ENCODE results near the gene ZNF680. TPM values are rescaled to one million over a fixed set of nuclear protein-coding genes. Genes with fewer than 3 reads are reported as not detected.

ZNF680 gene
- total RNA-seq, 1 donor from 2014 or later = 13.2 TPM

DNA sequence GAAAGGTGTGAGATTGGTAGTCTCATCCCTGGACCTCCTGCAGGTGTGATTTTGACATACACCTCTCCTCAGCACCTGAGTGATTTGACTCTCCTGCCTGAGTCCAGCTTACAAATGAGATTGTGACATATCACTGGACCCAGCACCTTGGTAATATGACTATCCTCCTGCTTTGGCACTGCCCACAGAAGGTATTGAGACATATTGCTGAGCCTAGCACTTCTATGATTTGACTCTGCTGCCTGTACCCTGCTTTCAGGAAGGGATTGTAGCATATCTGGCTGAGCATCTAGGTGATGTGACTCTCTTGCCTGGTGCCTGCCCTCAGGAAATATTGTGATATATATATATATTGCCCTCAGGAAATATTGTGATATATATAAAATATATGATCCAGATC is 43.5 kb upstream of the ZNF680 start:
- Mint-ChIP-seq H3K27ac (no peak overlapping the region), H3K27me3 (no peaks in the 10 kb centered on the region), H3K9me3 (ENCODE audit: low read depth) (peaks cover 59% of the 10 kb centered on the region), H3K4me3 (ENCODE audit: low read depth) (no peak overlapping the region), H3K4me1 (ENCODE audit: low read depth) (no peaks in the 10 kb centered on the region), H3K36me3 (ENCODE audit: insufficient read depth) (no peaks in the 10 kb centered on the region)
- DNase-seq (ENCODE audit: low spot score, unreplicated experiment) = no peak
- TF ChIP-seq, protein P1, sequence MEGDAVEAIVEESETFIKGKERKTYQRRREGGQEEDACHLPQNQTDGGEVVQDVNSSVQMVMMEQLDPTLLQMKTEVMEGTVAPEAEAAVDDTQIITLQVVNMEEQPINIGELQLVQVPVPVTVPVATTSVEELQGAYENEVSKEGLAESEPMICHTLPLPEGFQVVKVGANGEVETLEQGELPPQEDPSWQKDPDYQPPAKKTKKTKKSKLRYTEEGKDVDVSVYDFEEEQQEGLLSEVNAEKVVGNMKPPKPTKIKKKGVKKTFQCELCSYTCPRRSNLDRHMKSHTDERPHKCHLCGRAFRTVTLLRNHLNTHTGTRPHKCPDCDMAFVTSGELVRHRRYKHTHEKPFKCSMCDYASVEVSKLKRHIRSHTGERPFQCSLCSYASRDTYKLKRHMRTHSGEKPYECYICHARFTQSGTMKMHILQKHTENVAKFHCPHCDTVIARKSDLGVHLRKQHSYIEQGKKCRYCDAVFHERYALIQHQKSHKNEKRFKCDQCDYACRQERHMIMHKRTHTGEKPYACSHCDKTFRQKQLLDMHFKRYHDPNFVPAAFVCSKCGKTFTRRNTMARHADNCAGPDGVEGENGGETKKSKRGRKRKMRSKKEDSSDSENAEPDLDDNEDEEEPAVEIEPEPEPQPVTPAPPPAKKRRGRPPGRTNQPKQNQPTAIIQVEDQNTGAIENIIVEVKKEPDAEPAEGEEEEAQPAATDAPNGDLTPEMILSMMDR (IDR thresholded peaks at IDR 0.05; ENCODE audit: unreplicated experiment) = no peak

GRCh38 chr7:64603271-64603670 is 40.4 kb upstream of the ZNF680 start:
- TF ChIP-seq, protein P1 (IDR thresholded peaks at IDR 0.05; ENCODE audit: unreplicated experiment) = no peak
- Mint-ChIP-seq H3K4me1 (ENCODE audit: low read depth) (no peaks in the 10 kb centered on the region), H3K4me3 (ENCODE audit: low read depth) (no peak overlapping the region), H3K27ac (no peak overlapping the region), H3K27me3 (no peaks in the 10 kb centered on the region), H3K36me3 (ENCODE audit: insufficient read depth) (no peaks in the 10 kb centered on the region), H3K9me3 (ENCODE audit: low read depth) (peaks cover 63% of the 10 kb centered on the region)
- no peak for DNase-seq (ENCODE audit: low spot score, unreplicated experiment)

GRCh38 chr7:64602518-64602917 is 39.6 kb upstream of the ZNF680 start:
- DNase-seq (ENCODE audit: low spot score, unreplicated experiment) = no peak
- H3K4me1 Mint-ChIP-seq (ENCODE audit: low read depth) = no peaks in the 10 kb centered on the region
- H3K27me3 Mint-ChIP-seq = no peaks in the 10 kb centered on the region
- peaks cover 60% of the 10 kb centered on the region for H3K9me3 Mint-ChIP-seq (ENCODE audit: low read depth)
- H3K36me3 Mint-ChIP-seq (ENCODE audit: insufficient read depth) = no peaks in the 10 kb centered on the region
- TF ChIP-seq, protein P1 (IDR thresholded peaks at IDR 0.05; ENCODE audit: unreplicated experiment) = no peak
- H3K27ac Mint-ChIP-seq = no peak overlapping the region
- no peak overlapping the region for H3K4me3 Mint-ChIP-seq (ENCODE audit: low read depth)

DNA sequence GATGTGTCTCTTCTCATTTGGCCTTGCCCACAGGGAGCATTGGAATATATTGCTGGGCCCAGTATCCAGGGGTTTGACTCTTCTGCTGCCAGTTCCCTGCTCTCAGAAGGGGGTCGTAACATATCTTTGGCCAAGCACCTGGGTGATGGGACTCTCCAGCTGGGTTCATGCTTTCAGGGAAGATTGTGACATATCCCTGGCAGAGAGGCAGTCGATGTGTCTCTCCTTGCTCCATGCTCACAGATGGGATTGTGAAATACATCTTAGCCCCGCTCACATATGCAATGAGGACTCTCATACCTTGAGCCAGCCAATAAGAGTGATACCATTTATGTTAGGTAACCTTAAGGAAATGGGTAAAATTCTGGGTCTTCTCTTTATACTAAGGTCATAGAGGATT is 39.2 kb upstream of the ZNF680 start:
- Mint-ChIP-seq H3K4me1 (ENCODE audit: low read depth) (no peaks in the 10 kb centered on the region), H3K36me3 (ENCODE audit: insufficient read depth) (no peaks in the 10 kb centered on the region)

DNA sequence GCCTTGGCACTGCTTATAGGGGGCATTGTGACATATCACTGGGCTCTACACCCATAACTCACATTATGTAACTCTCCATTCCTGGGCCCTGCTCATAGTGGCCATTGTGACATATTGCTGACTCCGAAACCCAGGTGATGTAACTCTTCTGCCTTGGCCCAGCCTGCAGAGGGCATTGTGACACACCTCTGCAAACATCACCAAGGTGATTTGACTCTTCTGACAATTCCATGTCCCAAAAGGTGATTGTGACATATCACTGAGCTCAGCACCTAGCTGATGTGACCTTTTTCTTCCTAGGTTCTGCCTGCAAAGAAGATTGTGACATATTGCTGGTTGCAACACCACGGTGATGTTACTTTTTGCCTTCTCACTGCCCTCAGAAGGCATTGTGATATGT is 36.5 kb upstream of the ZNF680 start:
- Mint-ChIP-seq H3K27me3 (no peaks in the 10 kb centered on the region), H3K27ac (no peak overlapping the region), H3K4me1 (ENCODE audit: low read depth) (no peaks in the 10 kb centered on the region), H3K9me3 (ENCODE audit: low read depth) (peaks cover 56% of the 10 kb centered on the region), H3K36me3 (ENCODE audit: insufficient read depth) (peaks cover 3% of the 10 kb centered on the region), H3K4me3 (ENCODE audit: low read depth) (no peak overlapping the region)
- DNase-seq (ENCODE audit: low spot score, unreplicated experiment) = no peak
- TF ChIP-seq, protein P1 (IDR thresholded peaks at IDR 0.05; ENCODE audit: unreplicated experiment) = no peak

More for the DNA sequence above, 39.2 kb upstream of the ZNF680 start:
- H3K9me3 Mint-ChIP-seq (ENCODE audit: low read depth) = peaks cover 60% of the 10 kb centered on the region
- H3K4me3 Mint-ChIP-seq (ENCODE audit: low read depth) = no peak overlapping the region
- no peak for DNase-seq (ENCODE audit: low spot score, unreplicated experiment)
- TF ChIP-seq, protein P1 (IDR thresholded peaks at IDR 0.05; ENCODE audit: unreplicated experiment) = no peak
- H3K27me3 Mint-ChIP-seq = no peaks in the 10 kb centered on the region
- H3K27ac Mint-ChIP-seq = no peak overlapping the region
